Fibroblast of the aortic adventitia (primary cell): ENCODE measurements around the gene PRRC2C. TPM values are rescaled to one million over a fixed set of nuclear protein-coding genes. Genes with fewer than 3 reads are reported as not detected.
A peak's percentile ranks its signal among the peaks of the same experiment; 100 is the strongest.

Experiments
- DNase-seq: peaks from one replicate; pipeline ENCODE4 v3.0.0-alpha.2; 2010; ENCODE audit warnings: low read depth
- H3K4me3 ChIP-seq: 2 replicates; pipeline ENCODE4 v1.5.1; 2011; ENCODE audit warnings: low read depth, mild to moderate bottlenecking, control low read depth, low read length, moderate library complexity
- CTCF ChIP-seq: IDR thresholded peaks from 2 replicates; pipeline ENCODE4 v1.5.1; 2011; ENCODE audit warnings: mild to moderate bottlenecking, low read length, control low read depth, inconsistent platforms; ENCODE audit not compliant: insufficient read depth
- total RNA-seq: library from RNA; depleted of rRNA; stranded (reverse); fragments of >200 nt; gene quantifications from 2 replicates; pipeline ENCODE4 v1.2.3, GENCODE V29; 2012; ENCODE audit warnings: low replicate concordance

The PRRC2C gene
- total RNA-seq, 1 donor, result 79.3 TPM

GRCh38 chr1:171625225-171625624 is 139.9 kb downstream of the PRRC2C start:
- DNase-seq, result no peak
- no peak for TF ChIP-seq CTCF
- H3K4me3 ChIP-seq, result no peak overlapping the region

- H3K4me3 ChIP-seq, result no peak overlapping the region
- TF ChIP-seq CTCF, result no peak
- DNase-seq, result no peak
These were observed 141.7 kb downstream of the PRRC2C start for GRCh38 chr1:171627020-171627419.

- no peak overlapping the region for H3K4me3 ChIP-seq
- TF ChIP-seq CTCF, result no peak
- no peak for DNase-seq
These were observed 142.9 kb downstream of the PRRC2C start for GRCh38 chr1:171628225-171628624.

- no peak for DNase-seq
- TF ChIP-seq CTCF, result no peak
- no peak overlapping the region for H3K4me3 ChIP-seq
These were observed 150.3 kb downstream of the PRRC2C start for GRCh38 chr1:171635661-171636060.

- no peak for DNase-seq
- TF ChIP-seq CTCF, result no peak
- no peak overlapping the region for H3K4me3 ChIP-seq
These were observed 150.8 kb downstream of the PRRC2C start for GRCh38 chr1:171636141-171636540.

GRCh38 chr1:171637928-171638576 is 152.7 kb downstream of the PRRC2C start:
- no peak for TF ChIP-seq CTCF
- DNase-seq, result peak; percentile 10
- H3K4me3 ChIP-seq, result no peak overlapping the region

GRCh38 chr1:171640225-171640624 is 154.9 kb downstream of the PRRC2C start:
- H3K4me3 ChIP-seq, result no peak overlapping the region
- TF ChIP-seq CTCF, result no peak
- DNase-seq, result no peak
